Gastrocnemius medialis (tissue), 4 donors: ENCODE measurements around the gene RPS5.

Experiments used
- POLR2A ChIP-seq, 2 donors: fragments of 450-650 bp; IDR thresholded peaks; one replicate each; pipeline ENCODE4 v1.6.1; 2017; ENCODE audit warnings: antibody characterized with exemption in 2 of 2, mild to moderate bottlenecking in 2 of 2, moderate library complexity in 2 of 2
- TF ChIP-seq, protein P1 (sequence below), 5 experiments: fragments of 450-650 bp in 3 of 5; fragments of 200-600 bp in 2 of 5; sonication (generic) in 2 of 5; IDR thresholded peaks in 4 of 5; conservative IDR thresholded peaks in 1 of 5; 1 replicate in 4 of 5; 2 replicates in 1 of 5; pipeline ENCODE4 v1.5.1; 2016 to 2019; ENCODE audit warnings: antibody characterized with exemption in 5 of 5, mild to moderate bottlenecking in 3 of 5, moderate library complexity in 3 of 5

DNA sequence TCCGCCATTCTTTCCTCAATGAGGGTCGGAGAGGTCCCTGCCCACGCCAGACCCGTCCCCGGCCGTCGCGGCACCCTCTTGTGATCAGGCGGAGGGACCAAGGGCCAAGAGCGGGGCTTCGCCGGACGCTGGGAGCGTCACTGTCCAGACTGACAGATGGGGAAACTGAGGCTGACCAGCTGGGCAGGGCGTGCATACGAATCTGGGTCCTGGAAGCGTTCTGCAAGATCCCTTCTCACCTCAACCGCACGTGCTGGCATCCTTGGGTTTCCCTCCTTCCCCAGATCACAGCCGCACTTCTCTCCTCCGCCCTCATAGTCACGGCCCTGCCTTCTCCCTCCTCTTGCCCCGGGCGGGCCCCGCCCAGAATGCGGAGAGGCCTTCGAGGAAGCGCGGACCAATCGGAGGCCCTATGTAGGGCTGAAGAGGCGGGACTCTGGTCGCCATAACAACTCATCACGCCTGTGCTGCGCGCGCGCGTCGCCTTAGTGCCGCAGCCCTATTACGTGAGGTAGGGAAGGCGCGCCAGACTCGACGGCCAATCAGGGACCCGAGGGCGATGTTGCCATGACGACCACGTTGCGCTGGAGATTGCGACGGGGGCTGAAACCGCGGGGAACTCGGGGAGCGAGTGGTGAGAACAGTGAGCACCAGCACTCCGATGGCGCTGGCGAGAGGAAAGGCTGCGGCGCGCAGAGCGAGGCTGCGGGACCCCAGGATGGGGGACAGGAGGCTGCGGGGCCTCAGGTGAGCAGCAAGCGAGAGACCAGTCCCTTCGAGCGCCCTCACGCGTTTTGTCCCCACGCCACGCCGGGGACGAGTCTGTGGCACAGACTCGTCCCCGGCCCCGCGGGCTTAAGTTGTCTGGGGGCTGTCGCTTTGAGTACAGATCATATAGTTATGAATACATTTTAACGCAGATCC, 14.1 kb downstream of the RPS5 start:
- TF ChIP-seq, protein P1, sequence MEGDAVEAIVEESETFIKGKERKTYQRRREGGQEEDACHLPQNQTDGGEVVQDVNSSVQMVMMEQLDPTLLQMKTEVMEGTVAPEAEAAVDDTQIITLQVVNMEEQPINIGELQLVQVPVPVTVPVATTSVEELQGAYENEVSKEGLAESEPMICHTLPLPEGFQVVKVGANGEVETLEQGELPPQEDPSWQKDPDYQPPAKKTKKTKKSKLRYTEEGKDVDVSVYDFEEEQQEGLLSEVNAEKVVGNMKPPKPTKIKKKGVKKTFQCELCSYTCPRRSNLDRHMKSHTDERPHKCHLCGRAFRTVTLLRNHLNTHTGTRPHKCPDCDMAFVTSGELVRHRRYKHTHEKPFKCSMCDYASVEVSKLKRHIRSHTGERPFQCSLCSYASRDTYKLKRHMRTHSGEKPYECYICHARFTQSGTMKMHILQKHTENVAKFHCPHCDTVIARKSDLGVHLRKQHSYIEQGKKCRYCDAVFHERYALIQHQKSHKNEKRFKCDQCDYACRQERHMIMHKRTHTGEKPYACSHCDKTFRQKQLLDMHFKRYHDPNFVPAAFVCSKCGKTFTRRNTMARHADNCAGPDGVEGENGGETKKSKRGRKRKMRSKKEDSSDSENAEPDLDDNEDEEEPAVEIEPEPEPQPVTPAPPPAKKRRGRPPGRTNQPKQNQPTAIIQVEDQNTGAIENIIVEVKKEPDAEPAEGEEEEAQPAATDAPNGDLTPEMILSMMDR (IDR thresholded peaks at IDR 0.05 in 4 of 5, conservative IDR thresholded peaks at IDR 0.05 in 1 of 5), result no peak
- TF ChIP-seq POLR2A (IDR thresholded peaks at IDR 0.05), result peak in 1 of 2 donors; percentile 32
